Activated CD8-positive, alpha-beta memory T cell treated with anti-CD3 and anti-CD28 coated beads for 36 hours (primary cell): ENCODE data around the gene ZBTB46. TPM values are rescaled to one million over a fixed set of nuclear protein-coding genes. Genes with fewer than 3 reads are reported as not detected.

Experiments used
- CTCF ChIA-PET: fragments of 350-600 bp; sonication (Branson Sonifier 250); formaldehyde crosslinking; loops from one replicate; lab custom pipeline; 2021; ENCODE audit warnings: antibody characterized with exemption; lab: Charles Lee
- POLR2A ChIA-PET: fragments of 350-600 bp; sonication (Branson Sonifier 250); formaldehyde crosslinking; loops from one replicate; lab custom pipeline; 2021; ENCODE audit warnings: antibody characterized with exemption; lab: Charles Lee
- total RNA-seq, 2 experiments: library from RNA; stranded (reverse); gene quantifications; one replicate each; pipeline ENCODE4 v1.2.3, GENCODE V29; 2021

ZBTB46 gene
- total RNA-seq, 2 experiments from 2014 or later, result 0.25 TPM

- ChIA-PET POLR2A (interaction anchor here (1.0 kb wide), 1 partner anchor 25 kb away, joined by 4 read pairs; no protein-coding TSS in a partner anchor), CTCF (interaction anchor here (0.7 kb wide), 1 partner anchor 72 kb away, joined by 4 read pairs; no protein-coding TSS in a partner anchor)
Measured at GRCh38 chr20:63765902-63766301, 65.2 kb downstream of the ZBTB46 start.

GRCh38 chr20:63765082-63765873 is 65.8 kb downstream of the ZBTB46 start:
- POLR2A ChIA-PET, result interaction anchor here (0.7 kb wide), 1 partner anchor 123 kb away, joined by 5 read pairs; no protein-coding TSS in a partner anchor
- CTCF ChIA-PET, result no interaction called here

DNA sequence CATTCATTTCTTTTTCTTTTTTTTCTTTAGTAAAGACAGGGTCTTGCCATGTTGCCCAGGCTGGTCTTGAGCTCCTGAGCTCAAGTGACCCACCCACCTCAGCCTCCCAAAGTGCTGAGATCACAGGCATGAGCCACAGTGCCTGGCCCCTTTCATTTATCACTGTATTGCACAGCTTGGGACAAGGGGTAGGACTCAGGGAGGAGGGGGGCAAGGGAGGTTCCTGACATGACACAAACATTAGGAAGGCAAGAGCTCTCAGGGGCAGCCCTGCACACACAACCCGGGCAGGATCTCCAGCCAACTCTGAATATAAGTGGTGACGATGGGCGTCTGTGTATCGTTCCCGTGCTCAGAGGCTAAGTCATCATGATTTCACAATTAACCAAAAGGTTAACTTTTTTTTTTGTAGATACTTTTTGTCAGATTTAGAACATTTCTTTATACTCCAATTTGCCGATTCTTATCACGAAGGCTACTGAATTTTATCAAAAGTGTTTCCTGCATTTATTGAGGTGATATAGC is 71.6 kb downstream of the ZBTB46 start:
- ChIA-PET CTCF (no interaction called here), POLR2A (interaction anchor here (1.1 kb wide), 1 partner anchor 51 kb away, joined by 4 read pairs; the partner anchor contains the start of genes ARFRP1 and ZGPAT)

DNA sequence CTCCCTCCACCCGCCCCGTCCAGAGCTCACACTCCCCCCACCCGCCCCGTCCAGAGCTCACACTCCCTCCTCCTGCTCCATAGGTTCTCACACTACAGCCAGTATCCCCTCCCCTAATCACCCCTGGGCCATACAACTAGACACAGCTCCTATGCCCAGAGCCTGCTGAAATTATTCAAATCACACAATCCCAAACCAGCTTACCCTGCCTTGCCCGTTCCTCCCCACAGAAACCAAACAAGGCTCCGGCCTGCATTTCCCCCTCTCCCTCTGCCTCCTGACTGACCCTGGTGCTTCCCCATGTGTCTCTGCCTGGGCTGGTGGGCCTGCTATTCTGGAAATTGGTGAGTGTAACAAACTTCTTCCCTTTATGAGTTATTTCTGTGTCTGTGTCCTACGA is 72.9 kb downstream of the ZBTB46 start:
- CTCF ChIA-PET, result no interaction called here

GRCh38 chr20:63756648-63756991 is 74.4 kb downstream of the ZBTB46 start:
- ChIA-PET CTCF (no interaction called here), POLR2A (no interaction called here)

More for the DNA sequence above, 72.9 kb downstream of the ZBTB46 start:
- POLR2A ChIA-PET, result no interaction called here

DNA sequence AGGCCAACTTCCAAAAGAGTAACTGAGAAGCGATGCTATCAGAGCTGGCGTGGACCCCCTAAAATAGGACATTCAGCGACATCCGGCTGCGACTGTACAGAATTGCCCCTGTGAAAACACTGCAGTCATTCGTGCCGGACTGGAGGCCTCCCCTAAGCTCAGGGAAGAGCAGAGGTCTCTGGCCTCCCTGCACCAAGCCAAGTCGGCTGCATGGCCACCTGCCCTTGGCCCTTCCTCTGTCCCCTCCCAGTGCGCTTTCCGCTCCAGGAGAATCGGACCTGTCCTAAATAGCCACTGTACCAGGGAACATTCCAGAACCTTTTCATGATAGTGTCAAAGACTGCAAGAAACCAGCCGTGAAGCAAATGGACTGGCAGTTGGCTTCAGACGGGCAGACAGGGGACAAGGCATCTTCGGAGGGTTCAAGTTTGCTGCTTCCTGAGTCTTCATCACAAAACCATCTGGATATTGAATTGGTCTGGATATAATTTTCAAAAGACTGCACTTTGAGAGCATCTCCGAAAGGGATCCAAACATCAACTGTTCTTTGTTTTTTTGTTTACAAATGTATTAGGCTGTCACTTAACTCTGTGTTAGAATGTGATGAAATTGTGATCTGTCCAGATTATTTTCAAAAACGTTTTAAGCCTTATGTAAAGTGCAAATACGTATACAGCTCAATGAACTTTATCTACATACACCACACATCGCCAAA is 75.0 kb downstream of the ZBTB46 start:
- POLR2A ChIA-PET, result no interaction called here
- CTCF ChIA-PET, result interaction anchor here (0.6 kb wide), 1 partner anchor 159 kb away, joined by 3 read pairs; no protein-coding TSS in a partner anchor

DNA sequence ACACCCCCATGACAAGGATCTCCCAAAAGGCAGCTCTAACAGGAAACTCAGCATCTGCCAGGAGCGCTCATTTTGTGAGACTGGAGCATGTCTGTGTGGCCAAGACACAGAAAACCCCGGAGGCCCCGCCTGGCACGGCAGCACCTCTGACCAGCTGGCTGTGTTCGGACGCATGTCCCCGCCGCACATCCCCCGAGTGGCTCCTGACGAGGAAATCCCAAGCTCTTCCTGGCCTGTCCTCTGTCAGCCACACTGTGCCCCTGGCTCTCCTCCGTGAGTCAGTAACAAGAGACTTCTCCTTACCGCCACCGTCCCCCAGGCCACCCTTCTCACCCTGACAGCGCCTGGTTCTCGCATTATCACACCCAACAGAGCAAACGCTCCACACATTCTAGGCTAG is 77.1 kb downstream of the ZBTB46 start:
- ChIA-PET CTCF (no interaction called here), POLR2A (no interaction called here)

GRCh38 chr20:63753381-63753780 is 77.7 kb downstream of the ZBTB46 start:
- ChIA-PET POLR2A (no interaction called here), CTCF (no interaction called here)

DNA sequence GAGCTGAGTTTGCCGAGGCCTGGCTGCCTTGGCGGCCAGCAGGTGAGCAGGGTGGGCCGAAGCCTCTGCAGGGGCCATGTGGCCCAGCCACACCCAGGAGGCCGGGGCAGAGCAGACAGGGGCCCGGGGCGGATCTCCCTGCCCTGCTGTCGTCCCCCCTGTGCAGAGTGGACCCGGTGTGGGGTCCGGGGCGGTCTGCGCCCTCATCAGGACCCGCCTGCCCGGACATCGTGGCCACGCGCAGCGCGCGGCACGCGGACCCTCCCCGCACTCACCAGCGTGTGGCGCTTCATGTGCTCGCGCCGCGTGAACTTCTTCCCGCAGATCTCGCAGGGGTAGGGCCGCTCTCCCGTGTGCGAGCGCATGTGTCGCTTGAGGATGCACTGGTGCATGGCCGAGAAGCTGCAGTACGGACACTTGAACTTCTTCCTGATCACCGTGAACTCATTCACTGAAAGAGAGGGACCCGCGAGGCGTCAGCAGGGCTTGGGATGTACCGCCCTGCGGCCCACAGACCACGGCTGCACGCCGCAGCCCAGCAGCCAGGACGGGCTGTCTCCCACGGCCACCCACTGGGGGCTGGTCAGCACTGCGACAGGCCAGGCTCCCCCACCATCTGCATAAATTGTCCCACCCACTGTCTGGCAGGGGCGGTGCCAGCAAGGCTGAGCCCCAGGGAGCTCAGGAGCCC is 78.5 kb downstream of the ZBTB46 start:
- ChIA-PET POLR2A (no interaction called here), CTCF (interaction anchor here (1.0 to 1.3 kb wide), 2 partner anchors 23 to 256 kb away, joined by 3 read pairs; no protein-coding TSS in a partner anchor)

DNA sequence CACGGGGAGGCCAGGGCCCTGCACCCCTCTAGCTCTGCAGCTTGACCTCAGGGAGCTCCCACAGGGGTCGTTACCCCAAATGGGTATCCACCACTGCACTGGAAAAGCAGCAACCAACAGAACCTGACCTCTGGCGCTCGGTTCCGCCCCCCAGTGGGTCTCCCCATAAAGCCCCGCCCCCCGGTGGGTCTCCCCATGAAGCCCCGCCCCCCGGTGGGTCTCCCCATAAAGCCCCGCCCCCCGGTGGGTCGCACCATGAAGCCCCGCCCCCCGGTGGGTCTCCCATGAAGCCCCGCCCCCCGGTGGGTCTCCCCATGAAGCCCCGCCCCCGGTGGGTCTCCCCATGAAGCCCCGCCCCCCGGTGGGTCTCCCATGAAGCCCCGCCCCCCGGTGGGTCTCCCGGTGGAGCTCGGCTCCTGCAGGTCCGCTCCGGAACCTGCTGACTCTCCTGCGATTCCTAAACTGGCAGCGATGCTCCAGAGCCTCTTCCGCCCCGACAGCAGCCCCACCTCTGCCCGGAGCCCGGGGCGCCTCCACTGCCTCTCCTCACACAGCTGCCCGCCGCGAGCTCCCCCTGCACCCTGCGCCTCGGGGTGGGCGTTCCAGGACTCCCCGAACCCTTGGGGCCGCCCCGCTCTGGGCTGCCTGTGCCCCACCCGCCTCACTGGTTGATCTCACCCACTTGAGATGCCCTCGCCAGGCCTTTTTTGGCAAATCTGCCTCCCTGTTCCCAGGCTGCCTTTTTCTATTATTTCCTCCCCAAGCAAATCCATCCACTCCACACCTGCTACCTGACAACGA is 79.4 kb downstream of the ZBTB46 start:
- ChIA-PET CTCF (interaction anchor here (0.9 to 1.7 kb wide), 7 partner anchors 11 to 255 kb away, joined by 3 to 6 read pairs (median 3); partner anchors contain the start of gene RTEL1), POLR2A (interaction anchor here (1.0 to 1.3 kb wide), 2 partner anchors 11 to 44 kb away, joined by 4 to 8 read pairs; partner anchors contain the start of genes ARFRP1 and ZGPAT)

DNA sequence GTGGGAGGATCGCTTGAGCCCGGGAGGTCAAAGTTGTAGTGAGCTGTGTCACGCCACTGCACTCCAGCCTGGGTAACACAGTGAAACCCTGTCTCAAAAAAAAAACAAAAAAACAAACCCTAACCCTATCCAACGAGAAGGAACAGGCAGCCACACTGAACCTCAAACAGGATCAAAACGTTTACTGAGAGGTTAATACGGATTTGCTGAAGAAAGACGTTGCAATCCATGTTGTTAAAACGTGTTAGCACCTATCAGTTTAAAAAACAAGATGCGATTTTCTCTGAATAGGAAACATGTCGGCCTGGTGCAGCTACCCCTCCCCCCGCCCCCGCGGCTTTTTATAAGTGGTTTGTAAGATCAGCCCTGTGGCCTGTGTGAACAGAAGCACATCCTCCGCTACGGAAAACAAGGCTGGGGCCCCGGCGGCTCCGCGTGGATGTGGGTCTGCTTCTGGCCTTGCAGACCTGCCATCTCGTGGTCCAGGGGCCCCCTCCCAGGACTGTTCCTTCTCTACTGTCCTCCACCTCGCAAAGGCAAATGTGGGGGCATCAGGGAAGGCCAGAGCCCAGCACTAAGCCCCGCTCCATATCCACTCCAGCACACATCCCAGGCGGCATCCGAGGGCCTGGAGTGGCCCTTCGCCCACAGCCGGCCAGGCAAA is 80.1 kb downstream of the ZBTB46 start:
- POLR2A ChIA-PET, result interaction anchor here (0.6 to 1.3 kb wide), 5 partner anchors 10 to 231 kb away, joined by 3 to 8 read pairs (median 4); partner anchors contain the start of genes ARFRP1 and ZGPAT
- CTCF ChIA-PET, result interaction anchor here (0.9 to 1.7 kb wide), 7 partner anchors 10 to 213 kb away, joined by 3 to 6 read pairs (median 4); partner anchors contain the start of genes PTK6 and RTEL1

DNA sequence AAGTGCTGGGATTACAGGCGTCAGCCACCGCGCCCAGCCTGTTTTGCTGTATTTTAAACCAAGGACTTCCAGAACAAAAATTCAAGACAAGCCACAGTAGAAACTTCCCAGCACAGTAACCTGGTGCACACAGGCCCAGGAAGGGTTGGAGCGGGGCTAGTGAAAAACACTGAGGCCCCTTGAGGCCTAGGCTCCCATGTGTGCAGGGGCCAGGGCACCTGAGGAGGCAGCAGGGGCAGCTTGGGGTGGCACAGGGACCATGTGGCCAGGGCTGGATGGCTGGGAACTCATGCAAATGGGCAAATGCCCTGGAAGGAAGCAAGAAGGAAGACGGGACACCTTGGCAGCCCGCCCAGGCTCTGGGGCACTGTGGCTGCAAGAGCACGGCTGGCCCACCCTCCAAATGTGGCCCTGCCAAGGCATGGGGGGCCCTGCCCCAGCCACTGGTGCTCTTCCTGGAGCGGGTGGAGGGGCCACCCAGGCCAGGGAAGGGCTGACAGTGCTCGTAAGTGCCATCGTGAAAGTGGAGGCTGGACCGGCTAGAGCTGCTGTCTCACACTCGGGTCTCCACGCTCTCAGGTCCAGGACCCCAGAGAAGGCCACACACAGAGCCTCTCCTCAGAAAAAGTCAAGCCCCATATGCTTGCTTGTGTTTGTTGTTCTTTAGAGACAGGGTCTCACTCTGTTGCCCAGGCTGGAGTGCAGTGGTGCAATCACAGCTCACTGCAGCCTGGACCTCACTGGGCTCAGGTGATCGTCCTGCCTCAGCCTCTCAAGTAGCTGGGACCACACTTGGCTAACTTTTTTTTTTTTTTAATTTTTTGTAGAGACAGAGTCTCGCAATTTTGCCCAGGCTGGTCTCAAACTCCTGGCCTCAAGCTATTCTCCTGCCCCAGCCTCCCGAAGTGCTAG is 81.2 kb downstream of the ZBTB46 start:
- ChIA-PET POLR2A (interaction anchor here (0.6 to 1.3 kb wide), 3 partner anchors 9 to 232 kb away, joined by 3 to 8 read pairs (median 3); no protein-coding TSS in a partner anchor), CTCF (interaction anchor here (1.1 to 2.0 kb wide), 5 partner anchors 9 to 212 kb away, joined by 3 to 6 read pairs (median 4); partner anchors contain the start of genes LIME1 and PTK6)

DNA sequence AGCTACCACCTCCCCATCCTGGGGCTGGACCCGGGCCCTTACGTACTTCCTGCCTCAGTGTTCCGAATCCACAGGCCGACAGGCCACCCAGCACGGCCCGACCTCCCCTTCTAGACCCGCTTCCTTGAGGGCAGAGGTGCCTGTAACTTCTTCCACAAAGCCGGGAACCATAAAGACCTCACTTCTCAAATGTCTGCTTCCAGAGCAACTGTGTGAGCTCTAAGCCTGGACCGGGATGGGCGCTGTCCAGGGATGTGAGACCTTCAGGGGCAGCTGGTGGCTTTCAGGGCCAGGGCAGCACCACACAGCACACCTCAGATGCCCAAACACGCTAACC is 82.2 kb downstream of the ZBTB46 start:
- ChIA-PET CTCF (interaction anchor here (2.0 kb wide), 1 partner anchor 13 kb away, joined by 4 read pairs; the partner anchor contains the start of gene LIME1), POLR2A (no interaction called here)

DNA sequence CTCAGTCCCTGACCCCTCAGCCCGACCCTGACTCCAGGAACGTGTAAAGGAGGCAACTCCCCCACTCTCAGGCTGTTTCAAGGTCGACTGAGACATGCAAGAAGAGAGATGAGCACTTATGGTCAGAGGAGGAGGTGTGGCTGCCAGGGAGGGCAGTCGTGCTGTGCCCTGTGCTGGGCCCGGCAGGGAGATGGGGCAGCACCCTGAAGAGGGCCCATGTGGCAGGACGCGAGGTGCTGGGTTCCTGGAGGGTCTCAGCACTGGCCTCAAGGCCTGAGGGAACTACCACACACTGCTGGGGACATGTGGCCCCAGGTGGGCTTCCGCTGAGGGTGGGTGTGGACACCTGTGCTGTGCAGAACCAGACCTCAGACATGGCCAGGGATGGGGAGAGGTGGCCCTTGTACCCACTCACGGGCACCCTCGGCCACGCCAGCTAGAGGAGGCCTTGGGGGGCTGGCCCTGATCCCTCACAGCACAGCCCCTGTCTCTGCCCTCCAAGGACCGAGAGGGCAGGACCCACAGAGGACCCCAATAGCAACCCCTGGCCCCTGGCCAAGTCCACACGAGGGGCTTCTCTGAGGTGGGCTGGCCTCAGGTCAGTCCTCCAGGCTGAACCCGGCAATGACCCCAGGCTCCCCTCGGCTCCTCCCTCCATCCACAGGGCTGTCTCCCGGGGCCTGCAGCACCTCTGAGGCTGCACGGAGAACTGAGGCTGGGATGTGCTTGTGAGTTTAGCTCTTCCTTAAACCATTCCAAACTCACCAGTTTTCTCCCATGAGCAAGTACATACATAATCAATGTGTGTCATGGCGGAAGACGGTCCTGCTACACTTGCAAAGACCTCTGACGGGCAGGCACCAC is 82.8 kb downstream of the ZBTB46 start:
- ChIA-PET POLR2A (no interaction called here), CTCF (interaction anchor here (2.0 kb wide), 1 partner anchor 12 kb away, joined by 4 read pairs; the partner anchor contains the start of gene LIME1)

DNA sequence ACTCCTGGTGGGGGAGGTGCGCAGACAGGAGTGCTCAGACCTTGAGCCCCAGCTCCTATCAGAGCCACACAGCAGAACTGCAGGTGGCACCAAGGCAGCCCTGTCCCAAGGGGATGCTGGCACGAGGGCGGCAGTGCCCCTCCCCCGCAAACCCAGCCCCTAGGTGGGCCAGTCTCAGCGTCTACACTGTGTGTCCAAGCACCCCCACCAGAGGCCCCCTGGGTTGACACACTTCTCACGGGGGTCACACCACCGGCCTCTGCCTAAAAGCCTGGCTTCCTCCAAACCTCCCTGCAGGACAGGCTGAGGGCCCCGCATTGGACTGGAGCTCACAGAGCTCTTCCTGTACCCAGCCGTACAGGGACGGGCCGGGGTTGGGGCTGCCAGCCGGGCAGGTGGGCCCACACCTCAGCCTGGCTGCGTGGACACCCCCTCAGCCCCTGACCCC is 83.4 kb downstream of the ZBTB46 start:
- POLR2A ChIA-PET, result no interaction called here

More for the DNA sequence above, 83.4 kb downstream of the ZBTB46 start:
- CTCF ChIA-PET, result interaction anchor here (2.0 kb wide), 1 partner anchor 11 kb away, joined by 4 read pairs; the partner anchor contains the start of gene LIME1
